Measurements from ENCODE around the gene UNCX.
A peak's percentile ranks its signal among the peaks of the same experiment; 100 is the strongest.
"Not testable (repeated sequence)": the region's sequence is repeated elsewhere in the genome, so short reads cannot be mapped to it uniquely, and the experiment has no call there.

The UNCX gene

GRCh38 chr7:1232623-1233332, at the start of gene UNCX:
Gene UNCX, plus strand, starts transcription at chr7:1232872. Its CDS starts 146 bp downstream, at chr7:1233018.
- peak; percentile 95 for DNase-seq (ENCODE audit: low spot score)

- DNase-seq (ENCODE audit: low spot score), result no peak
Measured at GRCh38 chr7:1187127-1187526, 45.5 kb upstream of the UNCX start.

GRCh38 chr7:1188720-1189294, 43.9 kb upstream of the UNCX start:
- no peak for DNase-seq (ENCODE audit: low spot score)

- no peak for DNase-seq (ENCODE audit: low spot score)
Measured at GRCh38 chr7:1189986-1190772, 42.5 kb upstream of the UNCX start.

- DNase-seq (ENCODE audit: low spot score), result no peak
Measured at GRCh38 chr7:1192171-1192676, 40.4 kb upstream of the UNCX start.

- DNase-seq (ENCODE audit: low spot score), result peak; percentile 84
Measured at GRCh38 chr7:1193593-1194424, 38.9 kb upstream of the UNCX start.

- DNase-seq (ENCODE audit: low spot score), result not testable (repeated sequence)
Measured at GRCh38 chr7:1196441-1196840, 36.2 kb upstream of the UNCX start.

- no peak for DNase-seq (ENCODE audit: low spot score)
Measured at GRCh38 chr7:1196950-1197349, 35.7 kb upstream of the UNCX start.

GRCh38 chr7:1197997-1198625, 34.6 kb upstream of the UNCX start:
- peak; percentile 28 for DNase-seq (ENCODE audit: low spot score)

GRCh38 chr7:1200045-1200444, 32.6 kb upstream of the UNCX start:
- DNase-seq (ENCODE audit: low spot score), result peak; percentile 38

GRCh38 chr7:1201916-1202315, 30.8 kb upstream of the UNCX start:
- no peak for DNase-seq (ENCODE audit: low spot score)

- DNase-seq (ENCODE audit: low spot score), result not testable (repeated sequence)
Measured at GRCh38 chr7:1202914-1203313, 29.8 kb upstream of the UNCX start.

- peak; percentile 93 for DNase-seq (ENCODE audit: low spot score)
Measured at GRCh38 chr7:1204460-1205140, 28.1 kb upstream of the UNCX start.

- not testable (repeated sequence) for DNase-seq (ENCODE audit: low spot score)
Measured at GRCh38 chr7:1205742-1206141, 26.9 kb upstream of the UNCX start.

- no peak for DNase-seq (ENCODE audit: low spot score)
Measured at GRCh38 chr7:1209097-1209496, 23.6 kb upstream of the UNCX start.

GRCh38 chr7:1210321-1210978, 22.2 kb upstream of the UNCX start:
- DNase-seq (ENCODE audit: low spot score), result peak; percentile 80

GRCh38 chr7:1210979-1211608, 21.6 kb upstream of the UNCX start:
- peak; percentile 56 for DNase-seq (ENCODE audit: low spot score)

GRCh38 chr7:1211611-1212010, 21.1 kb upstream of the UNCX start:
- DNase-seq (ENCODE audit: low spot score), result no peak

- DNase-seq (ENCODE audit: low spot score), result not testable (repeated sequence)
Measured at GRCh38 chr7:1212025-1212424, 20.6 kb upstream of the UNCX start.

GRCh38 chr7:1214516-1214915, 18.2 kb upstream of the UNCX start:
- no peak for DNase-seq (ENCODE audit: low spot score)

Measured in cerebellar cortex (tissue), 1 donor.